ENCODE data around the gene IGSF22. TPM values are rescaled to one million over a fixed set of nuclear protein-coding genes. Genes with fewer than 3 reads are reported as not detected.

The IGSF22 gene
- total and polyA plus RNA-seq, 2 of the 8 experiments (the other 6 are each of a cell fraction or from before 2014, with no cell fraction given): 0.14 TPM; not detected in 1

GRCh38 chr11:18770479-18771125 is 44.6 kb upstream of the IGSF22 start:
- Histone ChIP-seq H2BK12ac (ENCODE audit: low read depth, low read length) (no peak overlapping the region), H4K8ac (ENCODE audit: extremely low read depth, insufficient read depth, low read length) (no peak overlapping the region), H4K91ac (replicated peaks; ENCODE audit: insufficient read length, low read length) (no peak overlapping the region), H3K18ac (ENCODE audit: extremely low read depth, low read length) (no peak overlapping the region), H2BK5ac (ENCODE audit: low read depth, low read length) (no peak overlapping the region), H3K27me3 (replicated peaks in 1 of 4; ENCODE audit: control insufficient read depth in 3 of 4, extremely low read depth in 1 of 4, insufficient read depth in 3 of 4, low read length in 3 of 4) (0 out of 7 replicates have a peak, but pooled peaks cover 0 to 3% (median 0%) of the 10 kb centered on the region in 4 experiments), H3K4me1 (replicated peaks in 1 of 4; ENCODE audit: control insufficient read depth in 3 of 4, insufficient read depth in 4 of 4, low read length in 3 of 4) (peaks cover 0 to 20% (median 8%) of the 10 kb centered on the region in 4 experiments; a peak in 6 of 7 replicates), H2BK15ac (ENCODE audit: low read length) (no peak overlapping the region), H3K79me1 (ENCODE audit: low read depth, low read length) (no peaks in the 10 kb centered on the region), H4K5ac (ENCODE audit: insufficient read length, low read depth, low read length) (no peak overlapping the region), H2AFZ (ENCODE audit: low read length) (no peak overlapping the region), H3K23me2 (ENCODE audit: low read depth, low read length) (no peaks in the 10 kb centered on the region), H3K79me2 (ENCODE audit: control insufficient read depth in 1 of 2, insufficient read depth in 2 of 2, low read length in 2 of 2) (no peaks in the 10 kb centered on the region), H3K36me3 (ENCODE audit: control insufficient read depth in 2 of 4, insufficient read depth in 4 of 4, low read length in 3 of 4) (no peaks in the 10 kb centered on the region), H2BK20ac (ENCODE audit: low read length) (no peak overlapping the region), H3K4ac (replicated peaks; ENCODE audit: insufficient read length, low read depth, low read length) (no peak overlapping the region), H3K9ac (replicated peaks in 1 of 4; ENCODE audit: extremely low read depth in 1 of 4, low read depth in 3 of 4, low read length in 3 of 4) (no peak overlapping the region), H2AK5ac (ENCODE audit: low read depth, low read length) (no peak overlapping the region), H3K9me3 (ENCODE audit: insufficient read depth in 2 of 2, low read depth in 1 of 2, low read length in 1 of 2) (no peaks in the 10 kb centered on the region), H3K23ac (ENCODE audit: insufficient read length) (no peak overlapping the region), H3K4me2 (ENCODE audit: insufficient read depth in 1 of 2, low read depth in 2 of 2, low read length in 2 of 2) (no peak overlapping the region), H3K4me3 (ENCODE audit: extremely low read depth in 1 of 4, insufficient read depth in 2 of 4, low read depth in 3 of 4, low read length in 4 of 4) (no peak overlapping the region), H3K56ac (replicated peaks; ENCODE audit: insufficient read length, low read depth, low read length) (no peak overlapping the region), H4K20me1 (replicated peaks in 1 of 2; ENCODE audit: control insufficient read depth in 1 of 2, insufficient read depth in 2 of 2, low read length in 2 of 2) (no peaks in the 10 kb centered on the region), H3K27ac (ENCODE audit: low read depth, low read length) (no peak overlapping the region), H2BK120ac (replicated peaks; ENCODE audit: low read depth, low read length) (no peak overlapping the region), H3K14ac (ENCODE audit: insufficient read length) (no peak overlapping the region)
- no peak for DNase-seq (ENCODE audit: low read depth in 1 of 2, low spot score in 2 of 2)
- ChIA-PET CTCF (ENCODE audit: partially characterized antibody) (interaction anchor here (0.6 to 2.4 kb wide), 9 partner anchors 10 to 658 kb away, joined by 3 to 10 read pairs (median 5); no protein-coding TSS in a partner anchor), POLR2A (ENCODE audit: partially characterized antibody) (interaction anchor here (1.0 kb wide), 1 partner anchor 22 kb away, joined by 3 read pairs; no protein-coding TSS in a partner anchor)
- 83% methylated on average over 10 of the region's 11 CpGs; no CpG with 5 or more reads in 1 of the 2 experiments for WGBS, 2 experiments (ENCODE audit: extremely low coverage in 1 of 2, insufficient coverage in 1 of 2, insufficient read length in 1 of 2, insufficient replicate concordance in 2 of 2, low coverage in 1 of 2, low lambda C conversion rate in 2 of 2, missing lambda C conversion rate in 1 of 2)
- no peak for FAIRE-seq
- TF ChIP-seq SIX5 (IDR thresholded peaks at IDR 0.05; ENCODE audit: low read depth, low read length) (no peak), MAX (IDR thresholded peaks at IDR 0.05) (no peak), RNF2 (IDR thresholded peaks at IDR 0.05; ENCODE audit: borderline replicate concordance, low read depth, low read length, missing control alignments, poor library complexity, severe bottlenecking) (no peak), CEBPB (IDR thresholded peaks at IDR 0.05; ENCODE audit: low read depth, low read length) (no peak), TEAD4 (IDR thresholded peaks at IDR 0.05; ENCODE audit: low read depth, low read length) (no peak)
